ENCODE data around the gene BPIFB2.
A peak's percentile ranks its signal among the peaks of the same experiment; 100 is the strongest.

BPIFB2 gene

GRCh38 chr20:33004141-33004751 is 3.3 kb upstream of the BPIFB2 start, which contains the start of gene SUN5:
SUN5 (minus strand) TSS chr20:33004433; CDS start chr20:33004340, 93 bp downstream.
- in situ Hi-C loops (cut with MboI; ENCODE audit: low pct_unique_long_range_greater_than_20kb, low sequenced_read_pairs, unreplicated experiment): no loop called here
- TF ChIP-seq, protein P1, sequence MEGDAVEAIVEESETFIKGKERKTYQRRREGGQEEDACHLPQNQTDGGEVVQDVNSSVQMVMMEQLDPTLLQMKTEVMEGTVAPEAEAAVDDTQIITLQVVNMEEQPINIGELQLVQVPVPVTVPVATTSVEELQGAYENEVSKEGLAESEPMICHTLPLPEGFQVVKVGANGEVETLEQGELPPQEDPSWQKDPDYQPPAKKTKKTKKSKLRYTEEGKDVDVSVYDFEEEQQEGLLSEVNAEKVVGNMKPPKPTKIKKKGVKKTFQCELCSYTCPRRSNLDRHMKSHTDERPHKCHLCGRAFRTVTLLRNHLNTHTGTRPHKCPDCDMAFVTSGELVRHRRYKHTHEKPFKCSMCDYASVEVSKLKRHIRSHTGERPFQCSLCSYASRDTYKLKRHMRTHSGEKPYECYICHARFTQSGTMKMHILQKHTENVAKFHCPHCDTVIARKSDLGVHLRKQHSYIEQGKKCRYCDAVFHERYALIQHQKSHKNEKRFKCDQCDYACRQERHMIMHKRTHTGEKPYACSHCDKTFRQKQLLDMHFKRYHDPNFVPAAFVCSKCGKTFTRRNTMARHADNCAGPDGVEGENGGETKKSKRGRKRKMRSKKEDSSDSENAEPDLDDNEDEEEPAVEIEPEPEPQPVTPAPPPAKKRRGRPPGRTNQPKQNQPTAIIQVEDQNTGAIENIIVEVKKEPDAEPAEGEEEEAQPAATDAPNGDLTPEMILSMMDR (IDR thresholded peaks at IDR 0.05; ENCODE audit: extremely low read depth, insufficient read depth, missing control alignments): no peak
- no peak for DNase-seq (ENCODE audit: low spot score)

GRCh38 chr20:33005132-33005566 is 2.4 kb upstream of the BPIFB2 start:
- TF ChIP-seq, protein P1 (IDR thresholded peaks at IDR 0.05; ENCODE audit: extremely low read depth, insufficient read depth, missing control alignments): peak; percentile 49
- in situ Hi-C loops (cut with MboI; ENCODE audit: low pct_unique_long_range_greater_than_20kb, low sequenced_read_pairs, unreplicated experiment): no loop called here
- peak; percentile 66 for DNase-seq (ENCODE audit: low spot score)

DNA sequence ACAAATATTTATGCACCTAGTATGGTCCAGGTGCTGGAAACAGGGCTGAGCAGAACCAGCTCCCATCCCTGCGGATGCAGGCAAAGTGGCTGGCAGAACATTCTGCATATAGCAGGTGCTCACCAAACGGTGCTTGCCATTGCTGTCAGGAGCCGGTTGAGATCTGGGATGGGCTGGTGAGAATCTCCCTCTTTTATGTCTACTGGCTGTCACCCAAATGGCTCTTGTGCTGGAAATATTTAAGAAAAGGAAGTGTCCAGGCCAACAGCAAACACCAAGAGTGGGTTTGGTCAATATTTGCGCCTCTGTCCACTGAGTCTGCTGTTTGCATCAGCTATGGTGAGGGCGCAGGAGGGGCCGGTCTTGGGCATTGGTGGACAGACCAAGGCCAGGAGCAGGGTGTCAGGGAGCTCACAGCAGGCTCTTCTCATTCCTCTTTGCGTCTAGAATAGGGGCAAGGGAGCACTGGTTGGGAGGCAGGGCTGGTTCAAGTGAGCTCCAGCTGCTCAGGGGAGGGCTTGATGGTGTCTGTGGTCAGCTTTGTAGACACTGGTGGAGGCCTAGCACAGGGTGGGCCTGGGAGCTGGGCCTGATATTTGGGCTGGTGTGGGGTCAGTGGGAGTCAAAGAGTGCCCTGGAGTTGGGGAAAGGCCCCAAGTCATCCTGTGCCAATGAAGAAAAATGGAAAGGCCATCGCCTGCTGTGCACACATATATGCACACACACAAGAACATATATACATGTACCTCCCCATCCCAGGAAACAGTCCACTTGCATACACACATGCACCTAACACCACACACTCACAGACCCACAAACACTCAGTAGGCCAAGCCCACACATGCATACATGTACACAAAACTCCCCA is 1.4 kb upstream of the BPIFB2 start:
- DNase-seq (ENCODE audit: low spot score): no peak
- TF ChIP-seq, protein P1 (IDR thresholded peaks at IDR 0.05; ENCODE audit: extremely low read depth, insufficient read depth, missing control alignments): no peak
- in situ Hi-C loops (cut with MboI; ENCODE audit: low pct_unique_long_range_greater_than_20kb, low sequenced_read_pairs, unreplicated experiment): no loop called here

DNA sequence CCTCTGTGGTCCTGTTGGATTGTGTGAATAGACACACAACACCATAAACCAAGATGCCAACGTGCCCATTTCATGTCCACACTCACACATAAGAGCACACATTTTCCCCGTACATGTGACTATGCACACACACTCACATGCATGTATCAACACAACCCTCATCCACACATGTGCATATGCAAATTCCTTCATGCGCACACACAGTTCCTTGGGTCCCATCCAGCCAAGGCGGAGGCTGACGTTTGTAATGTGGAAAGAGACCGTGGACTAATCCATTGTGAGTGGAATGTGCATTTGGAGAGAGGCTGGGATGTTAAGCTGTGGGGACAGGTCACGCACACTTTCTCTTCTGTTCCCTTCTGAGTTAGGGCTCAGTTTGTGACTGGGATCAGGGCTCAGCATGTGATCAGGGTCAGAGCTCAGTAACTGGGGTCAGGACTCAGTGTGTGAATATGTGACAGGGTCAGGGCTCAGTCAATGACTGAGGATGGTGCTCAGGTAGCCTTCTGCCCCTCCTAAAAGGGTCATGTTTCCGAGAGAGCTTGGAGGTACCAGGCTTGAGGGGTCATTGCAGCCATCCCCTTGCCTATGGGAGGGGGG is 628 bp upstream of the BPIFB2 start:
- in situ Hi-C loops (cut with MboI; ENCODE audit: low pct_unique_long_range_greater_than_20kb, low sequenced_read_pairs, unreplicated experiment): no loop called here
- TF ChIP-seq, protein P1 (IDR thresholded peaks at IDR 0.05; ENCODE audit: extremely low read depth, insufficient read depth, missing control alignments): no peak
- no peak for DNase-seq (ENCODE audit: low spot score)

DNA sequence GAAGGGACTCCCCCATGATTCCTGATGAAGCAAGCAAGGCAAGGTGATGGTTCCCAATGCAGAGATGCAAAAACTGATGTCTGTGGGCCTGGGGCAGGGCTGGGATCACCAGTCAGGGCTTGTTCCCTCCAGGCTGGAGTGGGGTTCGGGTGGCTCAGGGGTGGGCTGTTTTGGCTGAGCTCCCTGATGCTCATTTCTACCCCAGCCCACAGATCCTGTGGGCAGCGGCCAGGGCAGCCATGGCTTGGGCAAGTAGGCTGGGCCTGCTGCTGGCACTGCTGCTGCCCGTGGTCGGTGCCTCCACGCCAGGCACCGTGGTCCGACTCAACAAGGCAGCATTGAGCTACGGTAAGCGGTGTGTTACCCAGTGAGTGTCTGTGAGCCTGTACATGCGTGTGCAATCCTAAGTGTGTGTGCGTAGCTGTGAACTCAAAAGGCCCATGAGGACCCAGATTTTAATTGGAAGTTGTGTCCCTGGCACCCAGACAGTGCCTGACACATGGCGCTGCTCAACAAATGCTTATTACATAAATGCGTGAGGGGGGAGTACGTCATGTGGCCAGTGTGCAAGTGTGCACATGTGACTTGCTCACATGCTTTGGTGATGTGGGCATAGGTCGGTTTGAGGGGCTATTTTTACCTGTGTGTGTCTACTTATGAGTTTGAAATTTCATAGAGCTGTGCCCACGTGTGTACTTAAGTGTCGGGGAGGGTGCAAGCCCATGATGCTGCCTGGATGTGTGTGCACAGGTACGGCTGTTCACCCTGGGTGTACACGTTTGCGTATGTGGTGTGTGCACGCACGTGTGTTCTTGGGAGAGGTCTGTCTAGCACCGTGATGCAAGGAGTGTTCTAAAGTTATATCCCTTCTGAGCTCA is 1.1 kb downstream of the BPIFB2 start:
- in situ Hi-C loops (cut with MboI; ENCODE audit: low pct_unique_long_range_greater_than_20kb, low sequenced_read_pairs, unreplicated experiment): no loop called here
- DNase-seq (ENCODE audit: low spot score): no peak
- TF ChIP-seq, protein P1 (IDR thresholded peaks at IDR 0.05; ENCODE audit: extremely low read depth, insufficient read depth, missing control alignments): no peak
